NCI-H1436 treated with DMSO at 0.1 percent for 48 hours (cell line): ENCODE measurements around the gene LRRC7.
"Not testable (repeated sequence)": the region's sequence is repeated elsewhere in the genome, so short reads cannot be mapped to it uniquely, and the experiment has no call there.

ENCODE experiments used
- DNase-seq: peaks from one replicate; lab custom pipeline; 2025; lab: John Stamatoyannopoulos, UW

Gene LRRC7

DNA sequence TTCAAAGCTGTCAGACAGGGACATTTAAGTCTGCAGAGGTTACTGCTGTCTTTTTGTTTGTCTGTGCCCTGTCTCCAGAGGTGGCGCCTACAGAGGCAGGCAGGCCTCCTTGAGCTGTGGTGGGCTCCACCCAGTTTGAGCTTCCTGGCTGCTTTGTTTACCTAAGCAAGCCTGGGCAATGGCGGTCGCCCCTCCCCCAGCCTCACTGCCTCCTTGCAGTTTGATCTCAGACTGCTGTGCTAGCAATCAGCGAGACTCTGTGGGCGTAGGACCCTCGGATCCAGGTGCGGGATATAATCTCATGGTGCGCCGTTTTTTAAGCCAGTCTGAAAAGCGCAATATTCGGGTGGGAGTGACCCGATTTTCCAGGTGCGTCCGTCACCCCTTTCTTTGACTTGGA, 320.3 kb downstream of the LRRC7 start:
- not testable (repeated sequence) for DNase-seq

DNA sequence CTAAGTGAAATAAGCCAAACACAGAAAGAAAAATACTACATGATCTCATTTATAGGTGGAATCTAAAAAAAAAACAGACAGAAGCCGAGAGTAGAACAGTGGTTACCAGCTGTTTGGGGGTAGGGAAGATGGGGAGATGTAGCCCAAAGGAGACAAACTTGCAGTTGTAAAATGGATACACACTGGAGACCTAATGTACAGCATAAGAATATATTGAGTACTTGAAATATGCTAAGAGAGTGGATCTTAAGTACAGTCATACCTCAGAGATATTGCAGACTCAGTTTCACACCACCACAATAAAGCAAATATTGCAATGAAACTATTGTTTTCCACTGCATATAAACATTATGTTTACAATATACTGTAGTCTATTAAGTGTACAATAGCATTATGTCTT, 320.9 kb downstream of the LRRC7 start:
- DNase-seq, result no peak

DNA sequence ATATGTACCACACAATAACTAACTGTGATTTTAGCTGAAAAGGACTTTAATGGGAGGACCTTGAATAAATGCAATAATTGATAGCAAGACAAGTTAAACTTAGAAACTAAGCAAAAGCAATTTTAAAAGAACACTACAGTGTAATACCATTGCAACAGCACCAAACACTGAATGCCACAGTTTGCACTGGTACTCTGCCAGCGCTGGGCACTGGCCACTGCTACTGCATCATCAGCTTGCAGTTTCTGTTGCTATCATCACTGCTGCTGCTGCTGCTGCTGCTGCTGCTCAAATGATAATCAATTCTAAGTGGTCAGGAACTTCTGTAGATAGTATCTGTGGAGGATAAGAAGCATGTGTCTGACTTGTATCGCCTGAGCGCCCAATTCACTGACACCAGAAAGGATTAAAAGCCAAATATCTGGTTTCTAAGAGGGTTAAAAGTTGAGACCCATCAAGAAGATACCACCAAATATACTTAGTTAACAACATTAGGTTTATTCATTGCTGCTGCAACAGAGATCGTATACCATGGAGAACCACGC, 330.8 kb downstream of the LRRC7 start:
- DNase-seq, result no peak

DNA sequence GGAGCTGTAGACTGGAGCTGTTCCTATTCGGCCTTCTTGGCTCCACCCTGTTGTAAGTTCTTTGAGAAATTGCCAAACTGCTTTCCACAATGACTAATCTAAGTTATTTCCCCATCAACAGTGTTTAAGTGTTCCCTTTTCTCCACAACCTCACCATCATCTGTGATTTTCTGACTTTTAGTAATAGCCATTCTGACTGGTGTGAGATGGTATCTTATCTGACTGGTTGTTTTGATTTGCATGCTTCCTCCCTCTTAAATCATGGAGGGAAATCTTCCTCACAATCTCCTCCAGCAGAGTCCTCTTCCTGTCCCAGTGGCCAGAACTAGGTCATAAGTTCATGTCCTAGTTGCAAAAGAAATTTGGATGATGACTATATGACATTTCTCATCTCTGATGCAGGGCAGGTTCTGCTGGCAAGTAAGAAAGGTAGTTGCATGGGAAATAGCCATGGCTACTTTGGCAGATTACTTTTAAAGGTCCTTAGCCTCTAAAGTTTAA, 343.6 kb downstream of the LRRC7 start:
- DNase-seq, result no peak

DNA sequence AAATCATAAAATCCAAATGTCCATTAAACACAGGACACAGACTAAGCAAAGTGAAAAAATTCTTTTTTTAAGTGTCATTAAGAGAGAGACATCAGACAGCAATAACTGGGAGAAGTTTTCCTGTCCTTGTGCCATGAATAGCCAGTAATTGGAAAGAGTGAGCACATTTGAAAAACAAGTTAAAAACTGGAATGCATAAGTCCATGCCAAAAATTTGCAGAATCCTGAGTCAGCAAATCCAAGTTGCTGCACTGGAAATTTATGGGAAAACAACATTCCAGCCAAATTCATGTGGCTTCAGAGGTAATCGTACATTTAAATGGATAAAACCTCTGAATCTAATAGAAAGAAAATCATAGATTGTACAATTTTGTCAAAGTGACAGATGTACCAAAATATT, 346.3 kb downstream of the LRRC7 start:
- no peak for DNase-seq

DNA sequence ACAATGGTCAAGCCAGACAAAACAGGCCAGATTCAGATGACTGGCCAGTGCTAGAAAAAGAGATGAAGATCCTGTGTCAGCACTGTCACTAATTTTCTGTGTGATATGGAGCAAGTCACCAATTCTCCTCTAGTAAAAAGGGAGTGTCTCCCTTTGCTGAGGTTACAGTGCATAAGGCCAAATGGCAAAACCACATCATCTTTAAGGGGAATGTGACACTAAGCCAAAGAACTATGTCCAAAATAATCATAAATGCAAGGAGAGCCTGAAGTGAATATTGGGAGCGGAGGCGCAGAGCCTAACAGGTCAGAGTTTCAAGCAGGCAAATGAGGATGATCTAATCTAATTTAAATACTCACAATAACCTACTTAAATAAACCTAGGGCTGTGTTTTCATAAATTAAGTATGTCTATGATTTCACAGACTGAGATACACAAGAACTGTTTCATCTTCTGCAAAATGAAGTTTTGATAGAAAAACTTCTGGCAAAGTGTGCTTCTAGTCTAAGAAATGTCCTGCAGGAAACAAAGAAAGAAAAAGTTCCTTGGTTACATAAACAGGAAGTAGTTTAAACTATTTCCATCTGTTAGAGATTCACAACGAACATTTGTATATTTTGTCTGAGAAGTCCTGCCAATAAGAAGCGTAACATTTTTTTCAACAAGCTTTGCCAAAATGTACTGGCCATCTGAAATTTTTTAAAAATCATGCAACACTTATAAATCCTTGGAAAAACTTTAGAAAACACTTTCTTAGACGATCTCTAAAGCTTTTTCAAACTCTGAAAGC, 347.4 kb downstream of the LRRC7 start:
- DNase-seq, result no peak

DNA sequence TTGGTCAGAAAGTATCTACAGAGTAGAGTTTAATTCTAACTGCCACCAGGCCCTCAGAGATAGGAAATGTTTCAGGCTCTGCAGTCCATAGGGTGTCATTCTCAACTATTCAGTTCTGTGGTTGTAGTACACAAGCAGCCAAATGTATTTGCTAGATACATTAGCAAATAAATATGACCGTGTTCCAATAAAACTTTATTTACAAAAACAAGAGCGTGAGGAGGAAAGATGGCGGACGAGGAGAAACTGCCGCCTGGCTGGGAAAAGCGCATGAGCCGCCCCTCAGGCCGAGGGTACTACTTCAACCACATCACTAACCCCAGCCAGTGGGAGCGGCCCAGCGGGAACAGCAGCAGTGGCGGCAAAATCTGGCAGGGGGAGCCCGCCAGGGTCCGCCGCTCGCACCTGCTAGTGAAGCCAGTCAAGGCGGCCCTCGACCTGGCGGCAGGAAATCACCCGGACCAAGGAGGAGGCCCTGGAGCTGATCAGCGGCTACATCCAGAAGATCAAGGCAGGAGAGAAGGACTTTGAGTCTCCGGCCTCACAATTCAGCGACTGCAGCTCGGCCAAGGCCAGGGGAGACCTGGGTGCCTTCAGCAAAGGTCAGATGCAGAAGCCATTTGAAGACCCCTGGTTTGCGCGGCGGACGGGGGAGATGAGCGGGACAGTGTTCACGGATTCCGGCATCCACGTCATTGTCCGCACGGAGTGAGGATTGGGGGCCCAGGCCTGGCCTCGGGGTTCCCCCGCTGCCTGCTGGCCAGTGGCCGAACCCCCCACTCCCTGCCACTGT, 351.6 kb downstream of the LRRC7 start:
- no peak for DNase-seq

DNA sequence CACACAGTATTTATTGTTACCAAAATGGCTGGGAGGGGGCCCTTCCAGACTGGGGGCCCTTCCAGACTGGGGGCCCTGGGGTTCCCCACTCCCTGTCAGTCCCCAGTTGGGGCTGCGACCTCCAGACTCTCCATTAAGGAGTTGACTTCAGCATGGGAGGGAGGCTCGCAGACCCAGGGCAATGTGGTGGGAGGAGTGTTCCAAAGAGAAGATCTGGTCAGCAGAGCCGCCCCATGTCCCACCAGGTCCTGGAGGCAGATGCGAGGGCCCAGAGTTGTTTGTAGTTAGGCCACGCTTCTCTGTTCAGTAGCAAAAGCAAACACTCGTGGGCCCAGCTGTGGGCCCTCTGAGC, 352.2 kb downstream of the LRRC7 start:
- no peak for DNase-seq

DNA sequence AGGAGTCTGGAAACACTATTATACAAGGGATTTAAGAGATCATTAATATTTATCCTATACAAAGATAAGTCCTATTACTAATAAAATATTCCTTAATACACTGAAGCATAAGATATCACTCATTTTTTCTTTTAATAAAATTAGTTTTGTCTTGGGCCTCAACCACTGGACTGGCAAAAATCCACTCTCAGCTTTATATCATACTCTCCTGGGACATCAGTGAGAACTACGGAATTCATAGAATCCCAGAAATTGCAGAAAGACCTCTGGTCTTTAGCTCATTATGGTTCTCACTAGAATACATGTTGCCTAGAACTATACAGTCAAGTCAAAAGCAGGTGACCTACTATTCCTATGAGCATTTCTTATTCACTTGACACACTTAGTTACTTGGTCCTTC, 352.7 kb downstream of the LRRC7 start:
- DNase-seq, result no peak

DNA sequence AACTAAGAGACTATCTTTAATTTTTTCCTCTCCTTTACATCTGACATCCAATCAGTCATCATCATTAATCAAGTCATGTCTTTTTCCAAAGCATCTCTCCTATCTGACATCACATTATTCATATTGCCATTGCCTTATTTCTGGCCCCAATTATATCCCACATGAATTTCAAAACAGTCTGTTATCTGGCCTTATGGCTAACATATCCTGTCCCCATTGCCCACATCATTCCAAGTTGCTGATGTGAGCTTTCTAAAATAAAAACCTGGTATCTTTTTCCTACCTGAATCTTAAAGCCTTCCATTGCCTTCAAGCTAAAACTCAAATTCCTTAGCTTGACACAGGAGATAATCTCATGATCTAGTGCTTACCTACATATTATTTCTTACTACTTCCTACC, 353.8 kb downstream of the LRRC7 start:
- DNase-seq, result no peak

DNA sequence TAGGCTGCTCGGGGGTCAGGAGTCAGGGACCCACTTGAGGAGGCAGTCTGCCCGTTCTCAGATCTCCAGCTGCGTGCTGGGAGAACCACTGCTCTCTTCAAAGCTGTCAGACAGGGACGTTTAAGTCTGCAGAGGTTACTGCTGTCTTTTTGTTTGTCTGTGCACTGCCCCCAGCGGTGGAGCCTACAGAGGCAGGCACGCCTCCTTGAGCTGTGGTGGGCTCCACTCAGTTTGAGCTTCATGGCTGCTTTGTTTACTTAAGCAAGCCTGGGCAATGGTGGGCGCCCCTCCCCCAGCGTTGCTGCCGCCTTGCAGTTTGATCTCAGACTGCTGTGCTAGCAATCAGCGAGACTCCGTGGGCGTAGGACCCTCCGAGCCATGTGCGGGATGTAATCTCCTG, 360.5 kb downstream of the LRRC7 start:
- not testable (repeated sequence) for DNase-seq

DNA sequence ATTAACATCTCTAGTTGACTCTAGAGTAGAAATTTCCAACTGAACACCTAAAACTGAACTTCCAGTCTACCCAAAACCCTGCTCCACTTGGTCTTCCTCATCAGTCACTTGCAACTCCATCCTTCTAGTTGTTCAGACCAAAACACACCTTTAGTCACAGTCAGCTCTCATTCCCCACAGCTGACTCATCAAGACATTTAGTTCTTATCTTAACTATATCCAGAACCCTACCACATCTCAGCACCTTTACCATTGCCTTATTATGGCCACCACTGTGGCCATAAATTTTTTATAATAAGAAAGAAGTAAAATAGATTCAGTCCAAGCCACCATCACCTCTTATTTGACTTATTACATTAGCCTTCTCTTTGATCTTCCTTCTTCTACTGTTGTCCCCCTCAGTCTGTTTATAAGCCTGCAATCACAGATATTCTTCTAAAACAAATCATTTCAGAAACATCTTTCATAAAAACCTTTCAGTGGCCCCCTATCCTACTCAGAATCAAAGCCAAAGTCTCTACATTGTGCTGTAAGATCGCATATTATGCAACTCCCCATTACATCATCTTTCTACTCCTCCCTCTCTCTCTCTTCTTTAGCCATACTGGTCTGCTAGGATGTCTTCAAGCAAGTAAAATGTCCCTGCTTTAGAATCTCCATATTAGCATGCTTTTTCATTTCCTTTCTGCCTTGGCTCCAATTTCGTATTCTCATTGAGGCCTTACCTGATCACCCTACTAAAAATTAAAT, 361.8 kb downstream of the LRRC7 start:
- no peak for DNase-seq

DNA sequence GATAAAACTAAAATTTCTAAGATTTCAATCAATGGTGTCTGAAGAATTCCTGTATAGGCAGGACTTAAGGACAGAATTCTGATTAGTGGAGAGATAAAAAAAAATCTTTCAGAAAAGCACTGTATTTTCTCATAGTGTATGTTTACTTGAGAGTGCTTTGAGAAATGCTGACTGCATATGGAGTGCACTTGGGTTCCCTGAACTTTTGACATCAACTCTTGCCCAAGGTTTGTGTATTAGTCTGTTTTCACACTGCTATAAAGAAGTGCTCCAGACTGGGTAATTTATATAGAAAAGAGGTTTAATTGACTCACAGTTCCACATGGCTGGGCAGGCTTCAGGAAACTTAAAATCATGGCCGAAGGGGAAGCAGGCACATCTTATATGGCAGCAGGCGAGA, 362.7 kb downstream of the LRRC7 start:
- no peak for DNase-seq

DNA sequence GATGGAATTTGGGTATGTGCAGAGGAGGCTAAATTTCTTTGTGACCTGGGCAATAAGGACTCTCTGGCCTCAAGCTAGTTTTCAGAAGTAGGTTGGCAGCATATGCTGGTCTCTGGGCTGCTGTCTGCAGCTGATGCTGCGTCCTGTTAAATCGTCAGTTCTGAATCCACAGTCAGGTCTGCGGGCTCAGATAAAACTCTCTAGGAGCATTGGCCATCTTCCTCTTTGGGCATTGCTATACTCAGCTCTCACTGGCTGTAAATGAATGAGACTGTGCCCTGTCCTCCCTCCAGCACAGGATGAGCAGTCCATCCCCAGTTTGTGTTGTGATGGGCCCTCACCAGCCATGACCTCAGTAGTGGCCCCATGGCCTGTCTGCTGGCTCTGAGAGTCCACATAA, 365.0 kb downstream of the LRRC7 start:
- DNase-seq, result no peak

DNA sequence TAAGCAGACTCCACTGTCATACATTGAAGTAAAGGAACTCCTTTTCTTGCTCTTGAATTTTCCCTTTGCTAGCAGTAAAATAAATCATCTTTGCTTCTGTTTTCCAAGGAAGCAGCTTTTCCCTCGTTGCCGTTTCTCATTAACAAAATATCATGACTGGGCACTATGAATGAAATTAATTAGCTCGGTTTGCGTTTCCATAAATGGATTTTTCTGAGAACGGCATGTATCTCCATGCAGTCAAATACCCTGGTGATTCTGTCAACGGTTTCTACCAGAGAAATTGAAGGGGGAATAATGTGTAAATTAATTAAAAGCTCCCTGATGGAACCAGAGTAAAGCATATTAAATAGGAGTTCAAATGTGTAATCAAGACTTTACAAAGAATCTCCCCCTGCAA, 372.5 kb downstream of the LRRC7 start:
- no peak for DNase-seq

DNA sequence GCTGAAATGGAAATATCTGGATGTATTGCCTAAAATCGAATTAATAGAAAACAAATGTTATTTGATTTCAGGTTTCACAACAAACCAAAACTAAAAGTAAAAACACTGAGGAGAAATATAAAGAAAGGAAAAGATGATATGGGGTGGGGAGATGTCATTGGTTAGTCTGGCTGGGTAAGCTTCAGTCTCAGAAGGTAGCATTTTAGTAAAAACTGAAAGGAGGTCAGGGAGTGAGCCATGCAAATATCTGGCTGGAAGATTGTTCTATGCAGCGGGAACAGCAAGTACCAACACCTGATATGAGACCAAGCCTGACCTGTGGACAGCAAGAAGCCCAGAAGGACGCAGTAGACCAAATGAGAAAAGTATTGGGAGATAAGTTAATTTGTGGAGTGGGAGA, 373.1 kb downstream of the LRRC7 start:
- DNase-seq, result no peak

DNA sequence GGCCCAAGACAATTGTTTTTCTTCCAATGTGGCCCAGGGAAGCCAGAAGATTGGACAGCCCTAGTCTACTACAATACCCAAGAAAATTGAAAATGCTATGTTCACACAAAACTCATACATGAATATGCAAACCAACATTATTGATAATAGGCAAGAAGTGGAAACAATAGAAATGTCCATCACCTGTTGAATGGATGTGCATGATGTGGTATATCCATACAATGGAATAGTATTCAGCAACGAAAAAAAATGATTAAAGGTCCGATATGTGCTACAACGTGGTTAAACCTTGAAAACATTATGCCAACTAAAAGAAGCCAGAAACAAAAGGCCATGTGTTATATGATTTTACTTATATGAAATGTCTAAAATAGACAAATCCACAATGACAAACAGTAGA, 375.3 kb downstream of the LRRC7 start:
- DNase-seq, result no peak

DNA sequence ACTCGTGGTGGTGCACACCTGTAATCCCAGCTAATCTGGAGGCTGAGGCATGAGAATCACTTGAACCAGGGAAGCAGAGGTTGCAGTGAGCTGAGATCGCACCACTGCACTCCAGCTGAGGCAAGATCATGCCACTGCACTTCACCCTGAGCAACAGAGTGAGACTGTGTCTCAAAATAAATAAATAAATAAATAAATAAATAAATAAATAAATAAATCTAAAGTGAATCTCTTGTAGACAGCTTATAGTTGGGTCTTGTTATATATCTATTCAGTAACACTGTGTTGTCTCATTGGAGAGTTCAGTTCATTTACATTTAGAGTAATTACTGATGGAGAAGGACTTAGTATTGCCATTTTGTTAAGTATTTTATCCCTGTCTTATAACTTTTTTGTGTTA, 379.2 kb downstream of the LRRC7 start:
- no peak for DNase-seq

DNA sequence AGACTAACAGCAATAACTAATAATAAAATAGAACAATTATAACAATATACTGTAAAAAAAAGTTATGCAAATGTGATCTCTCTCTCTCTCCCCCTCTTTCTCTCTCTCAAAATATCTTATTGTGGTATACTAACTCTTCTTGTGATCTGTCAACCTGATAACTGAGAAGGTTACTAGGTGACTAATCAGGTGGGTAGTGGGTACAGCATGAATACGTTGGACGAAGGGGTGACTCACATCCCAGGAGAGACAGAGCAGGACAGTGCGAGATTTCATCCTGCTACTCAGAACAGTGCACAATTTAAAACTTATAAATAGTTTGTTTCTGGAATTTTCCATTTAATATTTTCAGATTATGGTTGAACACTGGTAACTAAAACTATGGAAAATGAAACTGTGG, 380.1 kb downstream of the LRRC7 start:
- no peak for DNase-seq

DNA sequence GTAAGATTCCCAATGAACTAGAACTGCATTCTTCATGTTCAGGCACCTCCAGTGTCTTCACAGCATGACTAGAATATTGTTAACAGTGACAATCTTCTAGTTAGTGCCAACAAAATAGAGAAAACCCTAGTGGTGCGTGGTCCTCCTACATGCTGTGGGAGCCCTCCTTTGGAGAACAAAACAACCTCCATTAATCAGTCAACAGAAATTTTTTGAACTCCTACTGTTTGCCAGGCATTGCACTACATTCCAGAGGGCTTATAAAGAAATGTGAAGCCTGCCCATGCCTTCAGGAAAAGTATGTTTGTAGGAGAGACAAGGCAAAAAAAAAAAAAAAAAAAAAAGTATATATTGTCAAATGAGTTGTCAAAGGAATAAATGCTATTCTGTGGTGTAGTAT, 385.0 kb downstream of the LRRC7 start:
- no peak for DNase-seq

DNA sequence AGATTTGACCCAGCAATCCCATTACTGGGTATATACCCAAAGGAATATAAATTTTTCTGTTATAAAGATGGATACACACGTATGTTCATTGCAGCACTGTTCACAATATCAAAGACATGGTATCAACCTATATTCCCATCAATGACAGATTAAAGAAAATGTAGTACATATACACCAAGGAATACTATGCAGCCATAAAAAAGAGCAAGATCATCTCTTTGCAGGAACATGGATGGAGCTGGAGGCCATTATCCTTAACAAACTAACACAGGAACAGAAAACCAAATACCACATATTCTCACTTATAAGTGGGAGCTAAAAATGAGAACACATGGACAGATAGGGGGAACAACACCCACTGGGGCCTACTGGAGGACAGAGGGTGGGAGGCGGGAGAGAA, 394.7 kb downstream of the LRRC7 start:
- not testable (repeated sequence) for DNase-seq

DNA sequence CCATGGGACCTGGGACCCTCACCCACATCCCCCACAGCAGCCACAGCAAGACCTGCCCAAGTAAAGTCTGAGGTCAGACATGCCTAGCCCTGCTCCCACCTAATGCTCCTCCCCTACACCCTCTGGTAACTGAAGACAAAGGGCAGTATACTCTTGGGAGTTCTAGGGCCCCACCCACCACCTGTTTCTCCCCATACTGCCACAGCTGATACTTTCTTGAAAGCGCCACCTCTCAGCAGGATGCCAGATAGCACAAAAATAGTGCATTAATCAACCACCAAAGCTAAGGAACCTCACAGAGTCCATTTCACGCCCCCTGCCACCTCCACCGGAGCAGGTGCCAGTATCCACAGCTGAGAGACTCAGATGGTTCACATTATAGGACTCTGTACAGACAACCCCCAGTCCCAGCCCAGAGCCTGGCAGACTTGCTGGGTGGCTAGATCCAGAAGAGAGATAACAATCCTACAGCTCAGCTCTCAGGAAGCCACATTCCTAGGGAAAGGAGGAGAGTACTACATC, 399.6 kb downstream of the LRRC7 start:
- DNase-seq, result no peak
